ENCODE results near the gene POM121. TPM values are rescaled to one million over a fixed set of nuclear protein-coding genes. Genes with fewer than 3 reads are reported as not detected.
"Not testable (repeated sequence)": the region's sequence is repeated elsewhere in the genome, so short reads cannot be mapped to it uniquely, and the experiment has no call there.

POM121 gene
- total and polyA plus RNA-seq, 2 experiments from 2014 or later: 10.3 to 16.1 TPM

GRCh38 chr7:72914756-72915525, 10.0 kb upstream of the POM121 start:
- not testable (repeated sequence) for H3K4me3 ChIP-seq; H4K20me1 ChIP-seq (ENCODE audit: insufficient read depth, poor library complexity, severe bottlenecking); H2AFZ ChIP-seq; H3K36me3 ChIP-seq (replicated peaks; ENCODE audit: insufficient read depth, low read depth); H3K4me1 ChIP-seq (ENCODE audit: insufficient read depth); H3K27me3 ChIP-seq; H3K9me2 ChIP-seq (replicated peaks; ENCODE audit: insufficient read depth); H3K9me3 ChIP-seq (ENCODE audit: low read depth)
- Histone ChIP-seq H3K27ac (peak overlapping the region; percentile 50), H3K79me2 (peaks cover 48% of the 10 kb centered on the region), H3K4me2 (peak overlapping the region; percentile 56)
- 64% methylated on average over 9 of the region's 9 CpGs for WGBS (ENCODE audit: low lambda C conversion rate, missing lambda C conversion rate)
- TF ChIP-seq CTCF (IDR thresholded peaks at IDR 0.05; ENCODE audit: poor library complexity): peak; percentile 67
- DNase-seq (ENCODE audit: low spot score): peak; percentile 72

GRCh38 chr7:72919256-72919775, 5.6 kb upstream of the POM121 start:
- peaks cover 11% of the 10 kb centered on the region for H3K4me1 ChIP-seq (ENCODE audit: insufficient read depth)
- DNase-seq (ENCODE audit: low spot score): no peak
- peaks cover 82% of the 10 kb centered on the region for H3K79me2 ChIP-seq
- no peaks in the 10 kb centered on the region for H3K27me3 ChIP-seq
- no peaks in the 10 kb centered on the region for H3K36me3 ChIP-seq (replicated peaks; ENCODE audit: insufficient read depth, low read depth)
- H3K4me3 ChIP-seq: no peak overlapping the region
- 88% methylated on average over 4 of the region's 4 CpGs for WGBS (ENCODE audit: low lambda C conversion rate, missing lambda C conversion rate)
- no peak overlapping the region for H2AFZ ChIP-seq
- H3K9me2 ChIP-seq (replicated peaks; ENCODE audit: insufficient read depth): no peaks in the 10 kb centered on the region
- no peaks in the 10 kb centered on the region for H3K9me3 ChIP-seq (ENCODE audit: low read depth)
- TF ChIP-seq EZH2 (IDR thresholded peaks at IDR 0.05; ENCODE audit: borderline replicate concordance) (no peak), CTCF (IDR thresholded peaks at IDR 0.05; ENCODE audit: poor library complexity) (no peak)
- no peak overlapping the region for H3K4me2 ChIP-seq
- no peaks in the 10 kb centered on the region for H4K20me1 ChIP-seq (ENCODE audit: insufficient read depth, poor library complexity, severe bottlenecking)
- H3K27ac ChIP-seq: no peak overlapping the region

GRCh38 chr7:72924386-72924732, 536 bp upstream of the POM121 start:
- no peaks in the 10 kb centered on the region for H3K27me3 ChIP-seq
- peak overlapping the region; percentile 89 for H3K4me2 ChIP-seq
- no peaks in the 10 kb centered on the region for H3K9me3 ChIP-seq (ENCODE audit: low read depth)
- H3K9me2 ChIP-seq (replicated peaks; ENCODE audit: insufficient read depth): no peaks in the 10 kb centered on the region
- no peak for DNase-seq (ENCODE audit: low spot score)
- peaks cover 4% of the 10 kb centered on the region for H4K20me1 ChIP-seq (ENCODE audit: insufficient read depth, poor library complexity, severe bottlenecking)
- TF ChIP-seq CTCF (IDR thresholded peaks at IDR 0.05; ENCODE audit: poor library complexity) (no peak), EZH2phosphoT487 (IDR thresholded peaks at IDR 0.05; ENCODE audit: low read depth, severe bottlenecking, unreplicated experiment) (no peak), EZH2 (IDR thresholded peaks at IDR 0.05; ENCODE audit: borderline replicate concordance) (no peak)
- WGBS (ENCODE audit: low lambda C conversion rate, missing lambda C conversion rate): 2% methylated on average over 5 of the region's 5 CpGs
- peak overlapping the region; percentile 94 for H3K27ac ChIP-seq
- H3K36me3 ChIP-seq (replicated peaks; ENCODE audit: insufficient read depth, low read depth): no peaks in the 10 kb centered on the region
- peak overlapping the region; percentile 82 for H2AFZ ChIP-seq
- peak overlapping the region; percentile 87 for H3K4me3 ChIP-seq
- peaks cover 20% of the 10 kb centered on the region for H3K4me1 ChIP-seq (ENCODE audit: insufficient read depth)
- peaks cover 78% of the 10 kb centered on the region for H3K79me2 ChIP-seq
